ENCODE measurements around the gene HFE. TPM values are rescaled to one million over a fixed set of nuclear protein-coding genes. Genes with fewer than 3 reads are reported as not detected.

The HFE gene
- total RNA-seq, 1 donor from 2014 or later = 9.2 TPM

DNA sequence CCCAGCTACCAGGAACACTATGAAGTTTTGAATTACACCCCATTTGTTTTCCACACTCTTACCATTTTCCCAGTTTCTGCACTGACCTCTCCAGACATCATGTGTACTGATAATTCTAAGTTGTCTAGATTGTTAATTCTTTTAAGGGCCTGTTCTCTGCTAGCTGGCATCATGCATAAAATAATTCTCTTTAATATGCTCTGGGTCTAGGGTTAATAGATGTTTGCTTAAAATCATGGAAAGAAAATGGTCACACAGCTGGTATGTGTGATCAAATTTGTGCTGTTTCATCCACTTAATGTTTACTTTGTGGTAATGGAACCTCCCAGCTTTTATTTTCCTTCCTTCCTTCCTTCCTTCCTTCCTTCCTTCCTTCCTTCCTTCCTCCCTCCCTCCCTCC, 49.1 kb downstream of the HFE start:
- no peak overlapping the region for H3K4me3 ChIP-seq
- DNase-seq = no peak
- H3K9me3 ChIP-seq = no peaks in the 10 kb centered on the region
- H3K27ac ChIP-seq = no peak overlapping the region
- no peak for ATAC-seq
- no peaks in the 10 kb centered on the region for H3K27me3 ChIP-seq
- intact Hi-C loops (cut with DNase I) = no loop called here
- peaks cover 21% of the 10 kb centered on the region for H3K36me3 ChIP-seq
- no peaks in the 10 kb centered on the region for H3K4me1 ChIP-seq
- TF ChIP-seq, protein P1, sequence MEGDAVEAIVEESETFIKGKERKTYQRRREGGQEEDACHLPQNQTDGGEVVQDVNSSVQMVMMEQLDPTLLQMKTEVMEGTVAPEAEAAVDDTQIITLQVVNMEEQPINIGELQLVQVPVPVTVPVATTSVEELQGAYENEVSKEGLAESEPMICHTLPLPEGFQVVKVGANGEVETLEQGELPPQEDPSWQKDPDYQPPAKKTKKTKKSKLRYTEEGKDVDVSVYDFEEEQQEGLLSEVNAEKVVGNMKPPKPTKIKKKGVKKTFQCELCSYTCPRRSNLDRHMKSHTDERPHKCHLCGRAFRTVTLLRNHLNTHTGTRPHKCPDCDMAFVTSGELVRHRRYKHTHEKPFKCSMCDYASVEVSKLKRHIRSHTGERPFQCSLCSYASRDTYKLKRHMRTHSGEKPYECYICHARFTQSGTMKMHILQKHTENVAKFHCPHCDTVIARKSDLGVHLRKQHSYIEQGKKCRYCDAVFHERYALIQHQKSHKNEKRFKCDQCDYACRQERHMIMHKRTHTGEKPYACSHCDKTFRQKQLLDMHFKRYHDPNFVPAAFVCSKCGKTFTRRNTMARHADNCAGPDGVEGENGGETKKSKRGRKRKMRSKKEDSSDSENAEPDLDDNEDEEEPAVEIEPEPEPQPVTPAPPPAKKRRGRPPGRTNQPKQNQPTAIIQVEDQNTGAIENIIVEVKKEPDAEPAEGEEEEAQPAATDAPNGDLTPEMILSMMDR (IDR thresholded peaks at IDR 0.05) = no peak

GRCh38 chr6:26140254-26140966, 53.2 kb downstream of the HFE start:
- Histone ChIP-seq H3K4me3 (no peak overlapping the region), H3K27me3 (no peaks in the 10 kb centered on the region), H3K4me1 (no peaks in the 10 kb centered on the region), H3K27ac (no peak overlapping the region), H3K36me3 (peaks cover 21% of the 10 kb centered on the region), H3K9me3 (no peaks in the 10 kb centered on the region)
- intact Hi-C loops (cut with DNase I) = no loop called here
- TF ChIP-seq, protein P1 (IDR thresholded peaks at IDR 0.05) = no peak
- no peak for DNase-seq
- ATAC-seq = no peak

- TF ChIP-seq, protein P1 (IDR thresholded peaks at IDR 0.05) = no peak
- no peaks in the 10 kb centered on the region for H3K27me3 ChIP-seq
- DNase-seq = no peak
- ATAC-seq = no peak
- intact Hi-C loops (cut with DNase I) = no loop called here
- H3K9me3 ChIP-seq = no peaks in the 10 kb centered on the region
- no peak overlapping the region for H3K27ac ChIP-seq
- peaks cover 21% of the 10 kb centered on the region for H3K36me3 ChIP-seq
- H3K4me3 ChIP-seq = no peak overlapping the region
- no peaks in the 10 kb centered on the region for H3K4me1 ChIP-seq
Measured at GRCh38 chr6:26140967-26141294, 53.7 kb downstream of the HFE start.

DNA sequence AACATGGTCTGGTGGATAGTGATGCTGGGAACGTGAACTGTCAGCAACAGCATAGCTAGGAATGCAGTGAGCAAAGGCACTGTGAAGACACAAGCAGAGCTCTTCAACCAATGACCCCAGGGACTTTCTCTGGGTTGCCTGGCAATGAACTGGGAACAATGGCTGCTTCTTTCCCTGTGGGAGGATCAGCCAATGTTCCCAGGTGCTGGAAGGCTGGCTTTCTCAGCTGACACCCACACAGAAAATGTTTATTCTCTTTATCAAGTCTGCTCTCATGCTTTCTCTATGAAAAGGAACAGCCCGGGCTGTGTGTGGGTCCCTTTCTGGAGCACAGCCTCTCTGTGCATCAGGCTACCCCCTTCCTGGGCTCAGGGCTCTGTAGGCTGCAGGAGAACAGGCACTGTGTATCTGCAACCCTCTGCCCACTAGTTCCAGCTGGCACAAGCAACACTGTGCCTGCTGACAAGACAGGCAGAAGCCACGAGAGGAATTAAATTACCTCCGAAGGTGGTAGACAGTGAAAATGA, 54.2 kb downstream of the HFE start:
- Histone ChIP-seq H3K36me3 (peaks cover 21% of the 10 kb centered on the region), H3K27ac (no peak overlapping the region), H3K4me1 (no peaks in the 10 kb centered on the region), H3K9me3 (no peaks in the 10 kb centered on the region), H3K27me3 (no peaks in the 10 kb centered on the region), H3K4me3 (no peak overlapping the region)
- intact Hi-C loops (cut with DNase I) = no loop called here
- ATAC-seq = no peak
- DNase-seq = no peak
- TF ChIP-seq, protein P1 (IDR thresholded peaks at IDR 0.05) = no peak

GRCh38 chr6:26142026-26142425, 54.8 kb downstream of the HFE start:
- H3K36me3 ChIP-seq = peaks cover 21% of the 10 kb centered on the region
- H3K27me3 ChIP-seq = no peaks in the 10 kb centered on the region
- no peak overlapping the region for H3K27ac ChIP-seq
- intact Hi-C loops (cut with DNase I) = no loop called here
- DNase-seq (no peak), ATAC-seq (no peak)
- TF ChIP-seq, protein P1 (IDR thresholded peaks at IDR 0.05) = no peak
- H3K4me3 ChIP-seq = no peak overlapping the region
- H3K9me3 ChIP-seq = no peaks in the 10 kb centered on the region
- H3K4me1 ChIP-seq = no peaks in the 10 kb centered on the region

Other genes with a start within 250 kb of the HFE start
- not detected for gene SLC17A3, start 213.2 kb upstream of the HFE start, total RNA-seq
- not detected for gene SLC17A2, start 156.7 kb upstream of the HFE start, total RNA-seq
- gene TRIM38, start 124.6 kb upstream of the HFE start, total RNA-seq = 18.0 TPM

Data from upper lobe of right lung (tissue), 1 donor.